Suprapubic skin (tissue), 4 donors: Measurements from ENCODE around the gene SEMA4G. TPM values are rescaled to one million over a fixed set of nuclear protein-coding genes. Genes with fewer than 3 reads are reported as not detected.
A peak's percentile ranks its signal among the peaks of the same experiment; 100 is the strongest.

ENCODE experiments used
- DNase-seq, 2 donors: peaks; one replicate each; pipeline ENCODE4 v3.0.0-alpha.2; 2019; ENCODE audit warnings: low spot score in 2 of 2
- H3K27ac ChIP-seq: fragments of 200-600 bp; sonication (generic); one replicate; pipeline ENCODE4 v1.5.1; 2019
- H3K27me3 ChIP-seq: fragments of 200-600 bp; sonication (generic); one replicate; pipeline ENCODE4 v1.5.1; 2019
- H3K36me3 ChIP-seq: fragments of 200-600 bp; sonication (generic); one replicate; pipeline ENCODE4 v1.5.1; 2019
- H3K4me1 ChIP-seq: fragments of 200-600 bp; sonication (generic); one replicate; pipeline ENCODE4 v1.5.1; 2019
- H3K4me3 ChIP-seq: fragments of 200-600 bp; sonication (generic); one replicate; pipeline ENCODE4 v1.5.1; 2019; ENCODE audit warnings: mild to moderate bottlenecking
- H3K9me3 ChIP-seq: fragments of 200-600 bp; sonication (generic); one replicate; pipeline ENCODE4 v1.5.1; 2019
- EP300 ChIP-seq: sonication (generic); formaldehyde crosslinking; IDR thresholded peaks from one replicate; pipeline ENCODE4 v1.6.1; 2017; ENCODE audit warnings: antibody characterized with exemption
- POLR2A ChIP-seq, 2 donors: fragments of 450-650 bp; IDR thresholded peaks; one replicate each; pipeline ENCODE4 v1.6.1; 2017; ENCODE audit warnings: antibody characterized with exemption in 2 of 2, mild to moderate bottlenecking in 2 of 2, moderate library complexity in 2 of 2
- POLR2AphosphoS5 ChIP-seq, 3 donors: sonication (generic); formaldehyde crosslinking; IDR thresholded peaks; one replicate each; pipeline ENCODE4 v1.6.1; 2017; ENCODE audit warnings: antibody characterized with exemption in 3 of 3
- WGBS: methylation state at CpG from one replicate; pipeline ENCODE4 v1.1.5; 2018; 5-methylcytosine and 5-hydroxymethylcytosine counted together
- total RNA-seq, 4 donors: library from RNA; depleted of rRNA; stranded (reverse); fragments of >200 nt; gene quantifications; one replicate each; pipeline ENCODE4 v1.1.0, GENCODE V29; 2016
- TF ChIP-seq, protein P1 (sequence below), 2 donors: fragments of 200-600 bp in 1 of 2; fragments of 450-650 bp in 1 of 2; sonication (generic) in 1 of 2; IDR thresholded peaks; one replicate each; pipeline ENCODE4 v1.5.1; 2016 to 2019; ENCODE audit warnings: antibody characterized with exemption in 2 of 2, mild to moderate bottlenecking in 1 of 2, moderate library complexity in 1 of 2

SEMA4G gene
- total RNA-seq, 4 donors from 2014 or later = 19.2 to 36.3 (median 30.1) TPM

DNA sequence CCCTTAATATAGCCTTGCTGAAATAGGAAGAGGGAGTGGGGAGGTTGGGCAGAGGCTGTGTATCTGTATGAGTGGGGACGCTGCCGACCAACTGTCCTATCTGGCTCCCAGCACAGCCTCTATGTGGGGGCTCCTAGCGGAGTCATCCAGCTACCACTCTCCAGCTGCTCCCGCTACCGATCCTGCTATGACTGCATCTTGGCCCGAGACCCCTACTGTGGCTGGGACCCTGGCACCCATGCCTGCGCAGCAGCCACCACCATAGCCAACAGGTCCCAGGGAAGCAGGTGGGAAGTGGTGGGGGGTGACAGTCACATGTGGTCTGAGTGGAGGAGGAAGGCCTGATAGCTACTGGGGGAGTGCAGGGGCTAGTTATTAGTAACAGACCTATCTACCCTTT is 11.4 kb downstream of the SEMA4G start:
- H3K9me3 ChIP-seq = no peaks in the 10 kb centered on the region
- H3K36me3 ChIP-seq = peaks cover 39% of the 10 kb centered on the region
- WGBS = 92% methylated on average over 7 of the region's 7 CpGs
- H3K27me3 ChIP-seq = no peaks in the 10 kb centered on the region
- H3K4me3 ChIP-seq = no peak overlapping the region
- DNase-seq = peak; percentile 34 to 64
- TF ChIP-seq POLR2AphosphoS5 (IDR thresholded peaks at IDR 0.05) = no peak
- TF ChIP-seq, protein P1, sequence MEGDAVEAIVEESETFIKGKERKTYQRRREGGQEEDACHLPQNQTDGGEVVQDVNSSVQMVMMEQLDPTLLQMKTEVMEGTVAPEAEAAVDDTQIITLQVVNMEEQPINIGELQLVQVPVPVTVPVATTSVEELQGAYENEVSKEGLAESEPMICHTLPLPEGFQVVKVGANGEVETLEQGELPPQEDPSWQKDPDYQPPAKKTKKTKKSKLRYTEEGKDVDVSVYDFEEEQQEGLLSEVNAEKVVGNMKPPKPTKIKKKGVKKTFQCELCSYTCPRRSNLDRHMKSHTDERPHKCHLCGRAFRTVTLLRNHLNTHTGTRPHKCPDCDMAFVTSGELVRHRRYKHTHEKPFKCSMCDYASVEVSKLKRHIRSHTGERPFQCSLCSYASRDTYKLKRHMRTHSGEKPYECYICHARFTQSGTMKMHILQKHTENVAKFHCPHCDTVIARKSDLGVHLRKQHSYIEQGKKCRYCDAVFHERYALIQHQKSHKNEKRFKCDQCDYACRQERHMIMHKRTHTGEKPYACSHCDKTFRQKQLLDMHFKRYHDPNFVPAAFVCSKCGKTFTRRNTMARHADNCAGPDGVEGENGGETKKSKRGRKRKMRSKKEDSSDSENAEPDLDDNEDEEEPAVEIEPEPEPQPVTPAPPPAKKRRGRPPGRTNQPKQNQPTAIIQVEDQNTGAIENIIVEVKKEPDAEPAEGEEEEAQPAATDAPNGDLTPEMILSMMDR (IDR thresholded peaks at IDR 0.05) = no peak
- no peak for TF ChIP-seq EP300
- no peak for TF ChIP-seq POLR2A (IDR thresholded peaks at IDR 0.05)
- no peak overlapping the region for H3K27ac ChIP-seq
- no peaks in the 10 kb centered on the region for H3K4me1 ChIP-seq

- peaks cover 39% of the 10 kb centered on the region for H3K36me3 ChIP-seq
These were observed 12.0 kb downstream of the SEMA4G start for GRCh38 chr10:100981178-100981772.

DNA sequence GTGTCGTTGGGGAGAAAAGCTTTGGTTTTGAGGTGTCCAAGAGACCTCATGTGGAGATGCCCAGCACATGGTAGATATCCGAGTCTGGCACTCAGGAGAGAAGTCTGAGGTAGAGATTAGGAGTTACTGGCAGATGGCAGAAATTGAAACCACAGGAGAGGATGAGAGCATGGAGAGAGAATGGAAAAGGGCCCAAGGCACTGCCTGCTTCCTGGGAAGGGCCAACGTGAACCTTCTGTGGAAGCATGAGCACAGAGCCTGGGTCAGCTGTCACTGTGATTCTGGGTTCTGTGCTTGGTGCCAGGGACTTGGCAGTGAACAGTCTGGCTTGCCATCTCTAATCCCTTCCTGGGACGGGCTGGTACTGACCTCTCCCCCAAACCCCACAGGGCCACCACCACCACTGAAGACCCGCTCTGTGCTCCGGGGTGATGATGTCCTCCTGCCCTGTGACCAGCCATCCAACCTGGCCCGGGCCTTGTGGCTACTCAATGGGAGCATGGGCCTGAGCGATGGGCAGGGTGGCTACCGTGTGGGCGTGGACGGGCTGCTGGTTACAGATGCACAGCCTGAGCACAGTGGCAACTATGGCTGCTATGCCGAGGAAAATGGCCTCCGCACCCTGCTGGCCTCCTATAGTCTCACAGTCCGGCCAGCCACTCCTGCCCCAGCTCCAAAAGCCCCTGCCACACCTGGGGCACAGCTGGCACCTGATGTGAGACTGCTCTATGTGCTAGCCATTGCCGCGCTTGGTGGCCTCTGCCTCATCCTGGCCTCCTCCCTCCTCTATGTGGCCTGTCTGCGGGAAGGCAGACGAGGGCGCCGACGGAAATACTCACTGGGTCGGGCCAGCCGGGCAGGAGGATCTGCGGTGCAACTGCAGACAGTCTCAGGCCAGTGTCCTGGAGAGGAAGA is 13.9 kb downstream of the SEMA4G start:
- Histone ChIP-seq H3K27me3 (no peaks in the 10 kb centered on the region), H3K36me3 (peaks cover 39% of the 10 kb centered on the region), H3K27ac (no peak overlapping the region), H3K4me1 (peaks cover 20% of the 10 kb centered on the region), H3K9me3 (no peaks in the 10 kb centered on the region), H3K4me3 (no peak overlapping the region)
- 84% methylated on average over 11 of the region's 24 CpGs for whole genome bisulfite sequencing
- peak; percentile 56 to 69 for DNase-seq
- TF ChIP-seq POLR2A (IDR thresholded peaks at IDR 0.05) = no peak
- no peak for TF ChIP-seq EP300
- TF ChIP-seq, protein P1 (IDR thresholded peaks at IDR 0.05) = no peak
- TF ChIP-seq POLR2AphosphoS5 (IDR thresholded peaks at IDR 0.05) = no peak

More at GRCh38 chr10:100981178-100981772, 12.0 kb downstream of the SEMA4G start:
- peak in 1 of 2 donors; percentile 24 for DNase-seq
- Histone ChIP-seq H3K4me3 (no peak overlapping the region), H3K27ac (no peak overlapping the region), H3K4me1 (peaks cover 5% of the 10 kb centered on the region), H3K27me3 (no peaks in the 10 kb centered on the region), H3K9me3 (no peaks in the 10 kb centered on the region)
- WGBS = 91% methylated on average over 5 of the region's 5 CpGs
- TF ChIP-seq, protein P1 (IDR thresholded peaks at IDR 0.05) = no peak
- TF ChIP-seq EP300 = no peak
- TF ChIP-seq POLR2AphosphoS5 (IDR thresholded peaks at IDR 0.05) = no peak
- TF ChIP-seq POLR2A (IDR thresholded peaks at IDR 0.05) = no peak

DNA sequence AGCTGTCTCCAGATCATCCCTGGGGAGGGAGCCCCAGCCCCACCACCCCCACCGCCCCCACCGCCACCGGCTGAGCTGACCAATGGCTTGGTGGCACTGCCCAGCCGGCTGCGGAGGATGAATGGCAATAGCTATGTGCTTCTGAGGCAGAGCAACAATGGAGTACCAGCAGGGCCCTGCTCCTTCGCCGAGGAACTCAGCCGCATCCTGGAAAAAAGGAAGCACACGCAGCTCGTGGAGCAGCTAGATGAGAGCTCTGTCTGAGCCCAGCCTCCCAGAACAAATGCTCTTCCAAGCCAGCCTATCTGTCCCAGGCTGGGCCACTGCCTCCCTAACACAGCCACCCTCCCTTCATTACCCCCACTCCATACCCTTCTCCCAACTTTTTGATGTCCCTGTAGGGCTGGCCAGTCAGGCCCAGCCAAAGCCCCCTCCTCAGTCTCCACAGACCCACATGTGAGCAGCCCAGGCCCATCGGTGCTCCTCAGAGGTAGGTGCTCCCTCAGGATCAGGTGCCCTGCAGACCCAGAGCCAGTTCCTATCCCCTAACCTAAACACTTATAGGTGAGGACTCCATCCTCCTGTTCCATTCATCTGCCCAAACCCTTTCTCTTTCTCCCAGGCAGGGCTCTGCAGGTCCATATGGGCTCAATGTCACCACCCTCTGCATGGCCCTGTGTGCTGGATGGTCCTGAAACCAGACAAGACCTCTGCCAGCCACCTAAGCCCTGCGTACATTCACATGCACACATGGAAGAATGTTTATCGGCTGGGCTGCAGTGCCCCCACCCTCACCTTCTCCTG is 14.8 kb downstream of the SEMA4G start:
- Histone ChIP-seq H3K27me3 (no peaks in the 10 kb centered on the region), H3K4me3 (no peak overlapping the region), H3K4me1 (peaks cover 29% of the 10 kb centered on the region), H3K27ac (no peak overlapping the region), H3K36me3 (peaks cover 39% of the 10 kb centered on the region), H3K9me3 (no peaks in the 10 kb centered on the region)
- TF ChIP-seq POLR2AphosphoS5 (IDR thresholded peaks at IDR 0.05) (no peak), EP300 (no peak), POLR2A (IDR thresholded peaks at IDR 0.05) (no peak)
- TF ChIP-seq, protein P1 (IDR thresholded peaks at IDR 0.05) = no peak
- 80% methylated on average over 8 of the region's 13 CpGs for WGBS
- peak; percentile 40 to 62 for DNase-seq
